ENCODE results near the gene BAIAP3. TPM values are rescaled to one million over a fixed set of nuclear protein-coding genes. Genes with fewer than 3 reads are reported as not detected.

BAIAP3 gene
- total and polyA plus RNA-seq, 2 of the 4 experiments (the other 2 are of a cell fraction), result 0.36 to 0.65 TPM

DNA sequence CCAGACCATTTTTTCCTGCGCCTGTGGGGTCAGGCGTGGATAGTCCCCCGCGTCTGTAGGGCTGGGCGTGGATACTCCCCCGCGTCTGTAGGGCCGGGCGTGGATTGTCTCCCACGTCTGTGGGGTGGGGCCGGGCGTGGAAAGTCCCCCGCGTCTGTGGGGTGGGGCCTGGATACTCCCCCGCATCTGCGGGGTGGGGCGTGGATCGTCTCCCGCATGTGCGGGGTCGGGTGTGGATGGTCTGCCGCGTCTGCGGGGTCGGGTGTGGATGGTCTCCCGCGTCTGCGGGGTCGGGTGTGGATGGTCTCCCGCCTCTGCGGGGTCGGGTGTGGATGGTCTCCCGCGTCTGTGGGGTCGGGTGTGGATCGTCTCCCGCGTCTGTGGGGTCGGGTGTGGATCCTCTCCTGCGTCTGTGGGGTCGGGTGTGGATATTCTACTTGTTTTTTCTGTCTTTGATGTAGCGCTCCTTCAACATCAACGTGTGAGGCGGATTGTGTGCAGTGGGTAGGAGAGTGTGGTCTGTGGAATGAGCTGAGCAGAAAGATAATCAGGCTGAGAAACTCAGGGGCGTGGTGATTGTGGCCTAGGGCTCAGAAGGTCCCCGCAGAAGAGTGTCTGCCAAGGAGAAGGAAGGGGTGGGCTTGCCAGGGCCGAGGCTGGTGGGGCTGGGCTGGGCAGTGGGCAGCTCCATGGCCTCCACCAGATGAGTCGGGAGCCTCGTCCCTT, 21.5 kb downstream of the BAIAP3 start (continued):
- TF ChIP-seq CEBPB (IDR thresholded peaks at IDR 0.05; ENCODE audit: low read depth, low read length) (no peak), NFE2L2 (IDR thresholded peaks at IDR 0.05; ENCODE audit: low read depth, low read length) (no peak), FOS (IDR thresholded peaks at IDR 0.05; ENCODE audit: low read depth, low read length) (no peak), RAD21 (IDR thresholded peaks at IDR 0.05; ENCODE audit: low read length) (no peak), MAZ (IDR thresholded peaks at IDR 0.05; ENCODE audit: borderline replicate concordance, low read depth, low read length) (no peak), USF2 (IDR thresholded peaks at IDR 0.05; ENCODE audit: low read depth, low read length) (no peak)

Data from IMR-90 (cell line).